H1 (cell line): Measurements from ENCODE around the gene OSBPL3. TPM values are rescaled to one million over a fixed set of nuclear protein-coding genes. Genes with fewer than 3 reads are reported as not detected.

Experiments
- CTCF ChIA-PET: fragments of 300-600 bp; sonication (Branson Sonifier 250); formaldehyde crosslinking; loops from one replicate; lab custom pipeline; 2021; ENCODE audit not compliant: partially characterized antibody; lab: Charles Lee
- POLR2A ChIA-PET: fragments of 300-600 bp; sonication (Branson Sonifier 250); formaldehyde crosslinking; loops from one replicate; lab custom pipeline; 2021; ENCODE audit warnings: inconsistent platforms; ENCODE audit not compliant: partially characterized antibody; lab: Charles Lee
- DNase-seq, 2 experiments: peaks; one replicate each; pipeline versions ENCODE4 v3.0.0 to v3.0.0-alpha.2; 2010 to 2022; ENCODE audit warnings: low spot score in 2 of 2, low read depth in 1 of 2, mixed read lengths in 1 of 2
- FAIRE-seq: peaks from 2 replicates; lab custom pipeline; 2011; peaks lifted over from hg19 to GRCh38; lab: Jason Lieb, UNC
- H2AFZ ChIP-seq: 2 replicates; pipeline ENCODE4 v1.8.1; 2012; ENCODE audit warnings: low read length, inconsistent platforms
- H2AK5ac ChIP-seq: 2 replicates; pipeline ENCODE4 v1.6.1; 2013; ENCODE audit warnings: low read depth, low read length
- H2BK120ac ChIP-seq: replicated peaks from 2 replicates; pipeline ENCODE3; 2013; ENCODE audit warnings: low read depth, low read length, inconsistent platforms
- H2BK12ac ChIP-seq: 2 replicates; pipeline ENCODE4 v1.6.1; 2013; ENCODE audit warnings: low read depth, low read length
- H2BK15ac ChIP-seq: 2 replicates; pipeline ENCODE4 v1.6.1; 2013; ENCODE audit warnings: low read length
- H2BK20ac ChIP-seq: 2 replicates; pipeline ENCODE4 v1.6.1; 2013; ENCODE audit warnings: low read length
- H2BK5ac ChIP-seq: 2 replicates; pipeline ENCODE4 v1.6.1; 2013; ENCODE audit warnings: low read depth, low read length
- H3K14ac ChIP-seq: 2 replicates; pipeline ENCODE4 v1.6.1; 2013; ENCODE audit warnings: inconsistent platforms; ENCODE audit not compliant: insufficient read length
- H3K18ac ChIP-seq: 2 replicates; pipeline ENCODE4 v1.6.1; 2013; ENCODE audit warnings: low read length; ENCODE audit errors: extremely low read depth
- H3K23ac ChIP-seq: 2 replicates; pipeline ENCODE4 v1.6.1; 2013; ENCODE audit warnings: inconsistent platforms; ENCODE audit not compliant: insufficient read length
- H3K23me2 ChIP-seq: 2 replicates; pipeline ENCODE4 v1.6.1; 2013; ENCODE audit warnings: low read depth, low read length
- H3K27ac ChIP-seq: 2 replicates; pipeline ENCODE4 v1.6.1; 2011; ENCODE audit warnings: low read depth, low read length, inconsistent platforms
- H3K27me3 ChIP-seq, 4 experiments: replicated peaks in 1 of 4; 1 replicate in 1 of 4; 2 replicates in 3 of 4; pipeline versions ENCODE4 v1.6.1 to v1.8.1; 2011 to 2013; ENCODE audit warnings: low read length in 3 of 4, mild to moderate bottlenecking in 3 of 4, inconsistent platforms in 2 of 4, mixed read lengths in 2 of 4, moderate library complexity in 1 of 4; ENCODE audit not compliant: control insufficient read depth in 3 of 4, insufficient read depth in 3 of 4; ENCODE audit errors: extremely low read depth in 1 of 4
- H3K36me3 ChIP-seq, 4 experiments: 2 replicates each; pipeline versions ENCODE4 v1.6.1 to v1.8.1; 2011 to 2013; ENCODE audit warnings: mild to moderate bottlenecking in 4 of 4, low read length in 3 of 4, moderate library complexity in 2 of 4, control low read depth in 1 of 4, inconsistent platforms in 1 of 4; ENCODE audit not compliant: insufficient read depth in 4 of 4, control insufficient read depth in 2 of 4
- H3K4ac ChIP-seq: replicated peaks from 2 replicates; pipeline ENCODE3; 2013; ENCODE audit warnings: low read length, low read depth, mixed read lengths, inconsistent platforms; ENCODE audit not compliant: insufficient read length
- H3K4me1 ChIP-seq, 4 experiments: replicated peaks in 1 of 4; 1 replicate in 1 of 4; 2 replicates in 3 of 4; pipeline versions ENCODE4 v1.6.1 to v1.8.1; 2011 to 2013; ENCODE audit warnings: low read length in 3 of 4, inconsistent platforms in 2 of 4, mixed read lengths in 1 of 4; ENCODE audit not compliant: insufficient read depth in 4 of 4, control insufficient read depth in 3 of 4
- H3K4me2 ChIP-seq, 2 experiments: 2 replicates each; pipeline versions ENCODE4 v1.6.1 to v1.8.1; 2011 to 2013; ENCODE audit warnings: low read depth in 2 of 2, low read length in 2 of 2, control low read depth in 1 of 2, inconsistent platforms in 1 of 2, mild to moderate bottlenecking in 1 of 2; ENCODE audit not compliant: insufficient read depth in 1 of 2
- H3K4me3 ChIP-seq, 4 experiments: fragments of 200-600, 300-600 bp in 1 of 4; sonication (generic), shearing (Covaris generic), sonication (Bioruptor Twin) in 1 of 4; 2 replicates each; pipeline versions ENCODE4 v1.5.1 to v1.8.1; 2011 to 2016; ENCODE audit warnings: low read length in 4 of 4, low read depth in 3 of 4, control low read depth in 2 of 4, inconsistent platforms in 2 of 4, mild to moderate bottlenecking in 2 of 4, mixed read lengths in 1 of 4, moderate library complexity in 1 of 4; ENCODE audit not compliant: insufficient read depth in 2 of 4; ENCODE audit errors: extremely low read depth in 1 of 4
- H3K56ac ChIP-seq: replicated peaks from 2 replicates; pipeline ENCODE3; 2013; ENCODE audit warnings: low read depth, mild to moderate bottlenecking, mixed read lengths, low read length, inconsistent platforms; ENCODE audit not compliant: insufficient read length
- H3K79me1 ChIP-seq: 2 replicates; pipeline ENCODE4 v1.6.1; 2013; ENCODE audit warnings: low read depth, low read length, control low read depth
- H3K79me2 ChIP-seq, 2 experiments: 2 replicates each; pipeline versions ENCODE4 v1.6.1 to v1.8.1; 2012 to 2013; ENCODE audit warnings: low read length in 2 of 2, mild to moderate bottlenecking in 2 of 2, inconsistent platforms in 1 of 2; ENCODE audit not compliant: insufficient read depth in 2 of 2, control insufficient read depth in 1 of 2
- H3K9ac ChIP-seq, 4 experiments: replicated peaks in 1 of 4; 1 replicate in 1 of 4; 2 replicates in 3 of 4; pipeline versions ENCODE4 v1.6.1 to v1.8.1; 2011 to 2013; ENCODE audit warnings: low read depth in 3 of 4, low read length in 3 of 4, control low read depth in 2 of 4, mild to moderate bottlenecking in 2 of 4, moderate library complexity in 2 of 4, inconsistent platforms in 1 of 4; ENCODE audit errors: extremely low read depth in 1 of 4
- H3K9me3 ChIP-seq, 2 experiments: 2 replicates each; pipeline versions ENCODE4 v1.6.1 to v1.8.1; 2012 to 2013; ENCODE audit warnings: mild to moderate bottlenecking in 2 of 2, moderate library complexity in 2 of 2, control low read depth in 1 of 2, inconsistent platforms in 1 of 2, low read depth in 1 of 2, low read length in 1 of 2, mixed read lengths in 1 of 2; ENCODE audit not compliant: insufficient read depth in 2 of 2
- H4K20me1 ChIP-seq, 2 experiments: replicated peaks in 1 of 2; 2 replicates each; pipeline versions ENCODE3 to v1.8.1; 2011 to 2013; ENCODE audit warnings: inconsistent platforms in 2 of 2, low read length in 2 of 2, mild to moderate bottlenecking in 1 of 2; ENCODE audit not compliant: insufficient read depth in 2 of 2, control insufficient read depth in 1 of 2
- H4K5ac ChIP-seq: 2 replicates; pipeline ENCODE4 v1.6.1; 2013; ENCODE audit warnings: low read length, low read depth, mixed read lengths, inconsistent platforms; ENCODE audit not compliant: insufficient read length
- H4K8ac ChIP-seq: 2 replicates; pipeline ENCODE4 v1.8.0; 2013; ENCODE audit warnings: mild to moderate bottlenecking, moderate library complexity, low read length, inconsistent platforms; ENCODE audit not compliant: insufficient read depth; ENCODE audit errors: extremely low read depth
- H4K91ac ChIP-seq: replicated peaks from 2 replicates; pipeline ENCODE3; 2013; ENCODE audit warnings: low read length, mixed read lengths, inconsistent platforms; ENCODE audit not compliant: insufficient read length
- POLR2A ChIP-seq, 2 experiments: IDR thresholded peaks; 1 replicate in 1 of 2; 2 replicates in 1 of 2; pipeline ENCODE4 v1.6.1; 2011; ENCODE audit warnings: low read depth in 2 of 2, low read length in 2 of 2, mild to moderate bottlenecking in 2 of 2; ENCODE audit errors: control extremely low read depth in 1 of 2
- TAF1 ChIP-seq: IDR thresholded peaks from 2 replicates; pipeline ENCODE4 v1.6.1; 2011; ENCODE audit warnings: mild to moderate bottlenecking, low read depth, low read length
- WGBS, 2 experiments: shearing (Covaris generic) in 1 of 2; methylation state at CpG; one replicate each; pipeline versions ENCODE4 v1.1.6 to v1.1.7; 2013 to 2015; ENCODE audit warnings: low lambda C conversion rate in 2 of 2, mixed read lengths in 2 of 2, inconsistent platforms in 1 of 2, low coverage in 1 of 2, missing lambda C conversion rate in 1 of 2; ENCODE audit not compliant: insufficient replicate concordance in 2 of 2, insufficient coverage in 1 of 2, insufficient read length in 1 of 2; ENCODE audit errors: extremely low coverage in 1 of 2, missing lambda C conversion rate in 1 of 2; 5-methylcytosine and 5-hydroxymethylcytosine counted together
- polyA plus RNA-seq, 7 experiments: library from polyadenylated mRNA; depleted of rRNA in 3 of 7; stranded (reverse) in 5 of 7; unstranded in 2 of 7; fragments of >200 nt in 5 of 7; fragments of 200-250 nt in 2 of 7; gene quantifications; 1 replicate in 5 of 7; 2 replicates in 1 of 7; 4 replicates in 1 of 7; pipeline versions ENCODE4 v1.2.1 to v1.2.3, GENCODE V29; 2011 to 2013; ENCODE audit warnings: missing spikeins in 2 of 7, mixed read lengths in 2 of 7
- total RNA-seq: library from RNA; stranded (reverse); fragmentation: NEBNext Ultra II Directional; extraction: Animal tissue kit (Norgen Biotek cat#: 25700); gene quantifications from 2 replicates; pipeline ENCODE4 v1.2.1, GENCODE V29; 2021
- TF ChIP-seq, protein P1 (sequence below): IDR thresholded peaks from 2 replicates; pipeline ENCODE4 v1.6.1; 2012; ENCODE audit warnings: inconsistent platforms

OSBPL3 gene
- total and polyA plus RNA-seq, 2 of the 8 experiments (the other 6 are each of a cell fraction or from before 2014, with no cell fraction given) = 2.8 to 13.9 TPM

DNA sequence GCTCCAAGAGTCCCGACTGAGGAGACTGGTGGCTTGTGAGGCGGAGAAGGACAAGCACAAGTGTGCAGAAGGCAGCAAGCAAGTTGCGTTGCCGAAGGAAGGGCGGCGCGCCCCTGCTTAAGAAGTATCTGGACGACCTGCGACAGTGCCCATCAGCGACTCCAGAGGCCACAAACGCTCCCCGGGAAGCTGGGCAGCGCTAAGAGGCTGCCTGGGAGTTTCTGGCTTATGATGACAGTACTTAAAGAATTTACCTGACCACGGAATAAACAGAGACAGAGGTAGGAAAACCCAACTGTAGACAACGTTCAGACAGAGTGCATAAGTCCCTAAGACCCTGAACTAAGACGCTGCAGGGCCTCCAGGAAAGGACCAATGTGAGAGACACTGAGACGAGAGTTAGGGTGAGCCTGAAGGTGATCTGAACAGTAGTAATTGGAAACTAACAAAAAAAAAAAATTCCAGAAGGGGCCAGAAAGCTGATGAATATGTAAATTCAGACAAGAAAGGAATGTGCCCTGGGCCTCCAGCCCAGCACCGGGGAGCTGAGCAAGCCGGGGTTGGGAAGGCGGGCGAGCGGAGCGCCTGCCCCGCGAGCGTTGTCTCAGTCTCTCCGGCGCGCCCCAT lies 1.0 kb downstream of the OSBPL3 start:
- H3K9ac ChIP-seq = peak overlapping the region in 3 of 4 experiments; percentile 1 to 52 (median 45); a peak in 5 of 7 replicates
- H2BK15ac ChIP-seq = no peak overlapping the region
- H4K20me1 ChIP-seq = peaks cover 0 to 6% of the 10 kb centered on the region in 2 experiments
- peaks cover 0 to 25% of the 10 kb centered on the region in 2 experiments; a peak in 2 of 4 replicates for H3K79me2 ChIP-seq
- H3K23me2 ChIP-seq = peaks cover 21% of the 10 kb centered on the region; the same call in 1 of the 2 replicates
- ChIA-PET CTCF (interaction anchor here (0.6 to 3.0 kb wide), 25 partner anchors 12 to 167 kb away, joined by 3 to 26 read pairs (median 3); no protein-coding TSS in a partner anchor), POLR2A (interaction anchor here (0.5 to 2.0 kb wide), 14 partner anchors 8 to 1235 kb away, joined by 3 to 7 read pairs (median 3); partner anchors contain the start of genes CYCS and PALS2)
- no peak overlapping the region for H3K14ac ChIP-seq
- H3K4me3 ChIP-seq = peak overlapping the region; percentile 36 to 79 (median 58)
- H3K23ac ChIP-seq = no peak overlapping the region
- H2BK120ac ChIP-seq = no peak overlapping the region
- no peaks in the 10 kb centered on the region; the same call in 1 of the 2 replicates for H3K79me1 ChIP-seq
- no peak overlapping the region; the same call in 1 of the 2 replicates for H3K18ac ChIP-seq
- WGBS, 2 experiments = 9% methylated on average over 29 of the region's 29 CpGs; no CpG with 5 or more reads in 1 of the 2 experiments
- H2BK20ac ChIP-seq = no peak overlapping the region; the same call in 1 of the 2 replicates
- H3K4me1 ChIP-seq = peaks cover 6 to 14% (median 10%) of the 10 kb centered on the region in 4 experiments
- H4K91ac ChIP-seq = peak overlapping the region; percentile 53
- TF ChIP-seq TAF1 (peak; percentile 55; the same call in 1 of the 2 replicates), POLR2A (IDR thresholded peaks at IDR 0.05; ENCODE audit: control extremely low read depth in 1 of 2, low read depth in 2 of 2, low read length in 2 of 2) (no peak)
- TF ChIP-seq, protein P1, sequence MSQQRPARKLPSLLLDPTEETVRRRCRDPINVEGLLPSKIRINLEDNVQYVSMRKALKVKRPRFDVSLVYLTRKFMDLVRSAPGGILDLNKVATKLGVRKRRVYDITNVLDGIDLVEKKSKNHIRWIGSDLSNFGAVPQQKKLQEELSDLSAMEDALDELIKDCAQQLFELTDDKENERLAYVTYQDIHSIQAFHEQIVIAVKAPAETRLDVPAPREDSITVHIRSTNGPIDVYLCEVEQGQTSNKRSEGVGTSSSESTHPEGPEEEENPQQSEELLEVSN = 0 out of 2 replicates have a peak, but pooled peaks have one; percentile 34
- H3K4me2 ChIP-seq = peak overlapping the region; percentile 76 to 78
- no peaks in the 10 kb centered on the region for H3K36me3 ChIP-seq
- H3K9me3 ChIP-seq = no peaks in the 10 kb centered on the region
- FAIRE-seq (no peak), DNase-seq (peak in 1 of 2 experiments; percentile 56)
- peak overlapping the region; percentile 94; the same call in 1 of the 2 replicates for H2BK12ac ChIP-seq
- peak overlapping the region; percentile 82; the same call in 1 of the 2 replicates for H4K8ac ChIP-seq
- peaks cover 8 to 36% (median 28%) of the 10 kb centered on the region in 4 experiments for H3K27me3 ChIP-seq
- H2AK5ac ChIP-seq = no peak overlapping the region; the same call in 1 of the 2 replicates
- no peak overlapping the region for H3K27ac ChIP-seq
- no peak overlapping the region for H3K4ac ChIP-seq
- H4K5ac ChIP-seq = no peak overlapping the region
- H3K56ac ChIP-seq = no peak overlapping the region
- peak overlapping the region; percentile 3; the same call in 1 of the 2 replicates for H2AFZ ChIP-seq
- H2BK5ac ChIP-seq = 0 out of 2 replicates have a peak overlapping the region, but pooled peaks have one; percentile 45
